Stimulated activated CD4-positive, alpha-beta T cell treated with anti-CD3 and anti-CD28 coated beads, Interleukin-4, amount 100 ng/mL, for 24 hours (primary cell): ENCODE results near the gene RNF8.
A peak's percentile ranks its signal among the peaks of the same experiment; 100 is the strongest.
"Not testable (repeated sequence)": the region's sequence is repeated elsewhere in the genome, so short reads cannot be mapped to it uniquely, and the experiment has no call there.

Experiments used
- DNase-seq: peaks from one replicate; pipeline ENCODE4 v3.0.0-alpha.2; 2020

The RNF8 gene

DNA sequence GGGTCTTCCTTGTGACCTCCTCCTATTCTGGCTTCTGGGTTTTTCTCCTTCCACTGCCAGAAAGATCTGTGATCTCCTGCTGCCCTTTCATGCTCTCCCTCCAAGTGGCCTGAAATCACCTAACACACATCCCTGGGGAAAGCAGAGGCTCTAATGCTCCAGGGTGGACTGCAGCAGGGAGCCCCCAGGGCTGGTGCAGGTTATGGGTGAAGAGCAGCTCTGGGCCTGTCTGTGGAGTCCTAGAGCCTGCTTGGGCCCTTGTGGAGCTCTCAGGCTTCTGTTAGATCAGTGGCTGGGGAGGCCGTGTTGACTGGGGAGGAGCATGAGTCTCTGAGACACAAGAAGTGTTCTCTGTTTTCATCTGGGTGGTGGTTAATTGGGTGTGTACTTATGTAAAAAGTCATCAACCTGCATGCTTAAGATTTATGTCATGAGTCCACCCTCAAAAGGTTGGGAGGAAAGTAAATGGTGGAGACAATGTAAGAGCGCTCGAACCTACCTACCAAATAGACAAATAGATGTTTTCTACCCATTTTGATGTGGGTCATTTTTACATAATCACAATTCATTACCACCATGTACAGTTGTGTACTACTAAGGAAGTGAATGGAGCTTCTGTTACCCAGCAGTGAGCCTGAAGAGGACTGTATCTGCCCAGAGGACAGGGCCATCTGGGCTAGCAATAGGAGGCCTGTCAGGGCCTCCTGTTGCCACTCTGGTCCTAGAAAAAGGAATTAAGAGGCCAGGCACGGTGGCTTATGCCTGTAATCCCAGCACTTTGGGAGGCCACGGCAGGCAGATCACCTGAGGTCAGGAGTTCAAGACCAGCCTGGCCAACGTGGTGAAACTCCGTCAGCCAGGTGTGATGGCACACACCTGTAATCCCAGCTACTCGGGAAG is 32.0 kb upstream of the RNF8 start:
- no peak for DNase-seq

DNA sequence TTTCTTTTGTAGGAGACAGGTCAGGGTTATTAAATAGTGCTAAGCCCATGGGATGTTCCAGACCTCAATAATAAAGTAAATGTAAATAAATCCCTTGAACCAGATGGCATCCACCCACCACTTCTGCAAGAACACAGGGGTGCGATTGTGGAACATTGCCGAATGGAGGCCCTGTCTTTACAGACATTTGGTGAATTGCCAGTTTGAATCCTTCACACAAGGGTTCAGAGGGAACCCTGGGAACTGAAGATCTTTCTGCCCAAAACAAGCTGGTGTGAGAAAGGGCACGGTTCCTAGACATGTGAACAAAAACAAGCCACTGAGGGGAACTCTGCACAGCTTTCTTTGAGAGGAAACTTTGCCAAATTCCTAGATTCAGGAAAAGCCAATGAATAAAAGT is 30.2 kb upstream of the RNF8 start:
- DNase-seq = no peak

DNA sequence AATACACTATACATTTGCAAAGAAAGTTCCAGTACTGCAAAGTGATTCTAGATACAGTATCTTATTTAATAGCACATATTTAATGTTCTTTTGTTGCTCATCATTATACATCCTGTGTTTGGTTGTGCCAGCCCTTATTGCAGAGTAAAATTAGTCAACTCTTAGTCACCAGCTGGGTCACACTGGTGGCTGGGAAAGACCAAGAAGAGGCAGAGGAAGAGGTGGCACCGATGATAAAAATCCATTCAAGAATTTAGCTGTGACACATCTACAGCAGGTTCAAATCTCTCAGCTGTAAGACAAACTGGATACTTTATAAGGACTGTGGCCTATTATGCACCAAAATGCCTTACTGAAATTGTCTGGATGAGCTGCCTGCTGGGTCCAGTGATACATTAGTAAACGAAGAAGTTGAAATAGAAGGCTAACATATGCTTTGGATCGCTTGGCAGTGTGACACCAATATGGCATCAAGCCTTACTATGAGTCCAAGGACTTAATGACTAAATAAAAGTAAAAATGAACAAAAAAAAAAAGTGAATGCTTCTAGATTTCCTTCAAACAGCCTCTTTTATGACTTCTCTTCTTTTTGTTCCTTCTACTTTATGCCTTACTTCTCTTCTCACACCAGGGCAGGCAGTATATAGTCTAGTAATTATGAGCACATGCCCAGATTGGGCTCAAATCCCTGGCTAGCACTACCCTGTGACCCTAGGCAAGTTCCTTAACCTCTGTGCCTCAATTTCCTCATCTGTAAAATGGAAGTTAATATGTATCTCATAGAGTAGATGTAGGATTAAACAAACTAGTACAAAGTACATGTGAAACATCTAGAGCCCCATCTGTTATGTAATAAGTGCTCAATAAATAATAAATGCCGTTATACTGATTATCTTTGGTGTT is 29.4 kb upstream of the RNF8 start:
- DNase-seq = peak; percentile 28

DNA sequence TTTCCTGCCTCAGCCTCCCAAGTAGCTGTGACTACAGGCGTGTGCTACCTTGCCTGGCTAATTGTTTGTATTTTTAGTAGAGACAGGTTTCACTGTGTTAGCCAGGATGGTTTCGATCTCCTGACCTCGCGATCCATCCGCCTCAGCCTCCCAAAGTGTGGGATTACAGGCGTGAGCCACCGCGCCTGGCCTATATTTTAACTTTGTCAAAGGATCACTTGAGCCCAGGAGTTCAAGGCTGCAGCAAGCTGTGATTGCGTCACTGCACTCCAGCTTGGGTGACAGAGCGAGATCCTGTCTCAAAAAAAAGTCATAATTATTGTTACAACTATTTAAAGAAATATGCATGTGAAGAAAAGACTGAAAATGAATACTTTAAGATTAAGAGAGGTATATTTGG is 23.4 kb upstream of the RNF8 start:
- not testable (repeated sequence) for DNase-seq

DNA sequence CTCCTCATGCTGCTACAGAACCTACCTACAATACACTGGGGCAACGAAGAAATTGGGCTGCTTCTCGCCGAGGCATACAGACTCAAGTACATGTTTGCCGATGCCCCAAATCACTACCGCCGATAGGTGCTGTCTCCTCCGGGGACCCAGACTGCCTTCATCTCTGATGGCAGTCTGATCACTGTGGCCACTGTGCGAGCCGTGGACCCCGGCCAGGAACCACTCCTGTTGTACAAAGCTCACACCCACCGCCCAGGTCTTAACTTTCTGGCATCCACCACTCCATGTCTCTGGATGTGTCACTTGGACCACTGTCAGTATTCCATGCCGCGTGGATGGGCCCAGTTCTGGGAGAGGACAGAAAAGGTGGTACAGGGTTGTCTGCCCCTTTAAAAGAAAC is 22.7 kb upstream of the RNF8 start:
- no peak for DNase-seq

DNA sequence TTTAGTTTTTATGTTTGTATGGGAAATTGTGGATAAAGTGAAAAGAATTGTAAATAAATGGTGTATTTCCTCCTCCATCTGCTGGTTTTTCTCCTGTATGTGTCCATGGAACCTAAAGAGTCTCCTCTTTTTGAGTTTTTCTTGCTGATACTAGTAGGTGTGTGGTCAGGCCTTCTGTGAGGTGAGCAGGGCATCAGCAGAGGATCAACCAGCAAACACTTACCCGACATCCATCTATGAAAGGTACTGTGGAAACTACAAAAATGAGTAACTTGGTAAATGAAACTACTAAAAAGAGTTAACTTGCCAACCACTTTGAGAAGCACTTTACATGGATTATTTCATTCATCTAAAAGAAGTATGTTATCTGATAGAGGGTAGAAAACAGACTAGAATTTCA is 20.9 kb upstream of the RNF8 start:
- DNase-seq = no peak

DNA sequence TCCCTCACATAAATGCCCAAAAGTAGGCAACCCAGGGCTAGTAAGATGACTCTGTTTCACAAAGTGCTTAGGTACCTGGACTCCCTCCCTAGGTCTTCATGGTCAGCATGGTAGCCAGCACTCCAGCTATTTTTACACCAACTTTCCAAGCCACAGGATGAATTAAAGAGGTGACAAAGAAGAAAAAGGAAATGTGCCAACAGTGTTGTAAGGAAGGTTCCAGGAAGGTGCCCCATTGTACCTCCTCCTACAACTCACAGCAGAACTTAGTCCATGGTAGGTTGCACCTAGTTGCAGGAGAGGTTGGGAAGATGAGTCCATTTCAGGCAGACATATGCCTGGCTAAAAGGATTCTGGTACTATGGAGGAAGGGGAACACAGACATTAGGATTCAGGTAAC is 19.7 kb upstream of the RNF8 start:
- no peak for DNase-seq

DNA sequence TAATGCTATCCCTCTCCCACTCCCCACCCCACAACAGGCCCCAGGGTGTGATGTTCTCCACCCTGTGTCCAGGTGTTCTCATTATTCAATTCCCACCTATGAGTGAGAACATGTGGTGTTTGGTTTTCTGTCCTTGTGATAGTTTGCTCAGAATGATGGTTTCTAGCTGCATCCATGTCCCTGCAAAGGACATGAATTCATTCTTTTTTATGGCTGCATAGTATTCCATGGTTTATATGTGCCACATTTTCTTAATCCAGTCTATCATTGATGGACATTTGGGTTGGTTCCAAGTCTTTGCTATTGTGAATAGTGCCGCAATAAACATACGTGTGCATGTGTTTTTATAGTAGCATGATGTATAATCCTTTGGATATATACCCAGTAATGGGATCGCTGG is 15.5 kb upstream of the RNF8 start:
- DNase-seq = not testable (repeated sequence)

DNA sequence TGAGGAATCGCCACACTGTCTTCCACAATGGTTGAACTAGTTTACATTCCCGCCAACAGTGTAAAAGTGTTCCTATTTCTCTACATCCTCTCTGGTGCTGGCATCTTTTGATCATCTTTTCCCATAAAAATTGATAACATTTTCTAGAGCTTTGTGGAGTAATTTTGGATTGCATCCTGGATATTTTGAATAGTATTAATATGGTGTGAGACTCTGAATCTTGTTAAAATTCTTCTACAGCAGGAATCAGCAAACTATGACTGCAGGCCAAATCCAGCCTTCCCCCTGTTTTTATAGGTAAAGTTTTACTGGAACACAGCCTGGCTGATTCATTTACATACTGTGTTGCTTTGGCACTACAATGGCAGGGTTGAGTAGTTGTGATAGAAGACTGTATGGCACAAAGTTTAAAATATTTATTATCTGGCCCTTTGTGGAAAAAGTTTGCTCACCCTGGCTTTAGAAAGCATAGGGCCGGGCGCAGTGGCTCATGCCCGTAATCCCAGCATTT is 15.0 kb upstream of the RNF8 start:
- DNase-seq = no peak

DNA sequence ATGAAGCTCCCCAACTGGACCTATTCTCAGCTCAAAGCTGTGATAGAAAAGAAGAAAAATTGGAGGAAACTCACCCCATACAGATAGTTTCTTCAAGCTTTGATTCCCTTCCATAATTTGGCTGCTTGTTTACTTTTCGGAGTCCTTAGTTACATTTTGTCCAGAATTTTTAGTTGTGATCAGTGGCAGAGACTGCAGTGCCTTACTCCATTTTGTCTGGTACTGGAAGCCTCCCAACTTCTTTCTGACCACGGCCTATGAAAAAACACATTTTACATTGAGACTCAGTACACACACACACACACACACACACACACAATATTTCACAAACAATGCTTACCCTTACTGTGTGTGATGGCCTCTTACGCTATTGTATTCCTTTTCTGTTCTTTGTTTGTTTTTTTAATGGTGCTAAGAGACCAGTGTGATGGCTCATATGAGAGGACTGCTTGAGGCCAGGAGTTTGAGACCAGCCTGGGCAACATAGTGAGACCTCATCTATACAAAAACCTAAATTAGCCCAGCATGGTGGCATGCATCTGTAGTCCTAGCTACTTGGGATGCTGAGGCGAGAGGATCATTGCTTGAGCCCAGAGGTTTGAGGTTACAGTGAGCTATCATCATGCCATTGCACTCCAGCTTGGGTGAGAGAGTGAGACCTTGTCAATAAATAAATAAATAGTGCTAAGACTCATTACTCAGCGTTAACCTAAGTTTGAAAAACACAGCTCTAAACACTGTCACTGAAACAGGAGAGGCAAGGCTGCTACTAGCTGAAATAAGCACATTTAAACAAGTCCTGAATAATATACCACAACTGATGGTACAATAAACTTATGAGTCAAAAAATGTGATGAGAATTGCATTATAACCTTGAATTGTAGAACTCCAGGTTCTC is 13.8 kb upstream of the RNF8 start:
- DNase-seq = no peak

DNA sequence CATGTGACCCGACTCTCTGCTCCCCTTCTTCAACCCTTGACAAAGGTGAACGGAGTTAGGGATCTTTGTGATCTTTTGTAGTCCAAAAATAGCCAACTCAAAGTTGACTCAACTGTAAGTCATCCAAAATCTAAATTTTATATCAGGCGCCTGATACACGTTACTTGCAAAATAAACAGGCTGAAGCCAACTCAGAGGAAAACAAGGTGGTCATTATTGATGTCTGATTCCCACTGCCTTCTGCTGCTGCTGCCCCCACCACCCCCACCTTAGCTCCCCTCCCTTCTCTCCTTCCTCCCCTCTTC is 13.2 kb upstream of the RNF8 start:
- no peak for DNase-seq

DNA sequence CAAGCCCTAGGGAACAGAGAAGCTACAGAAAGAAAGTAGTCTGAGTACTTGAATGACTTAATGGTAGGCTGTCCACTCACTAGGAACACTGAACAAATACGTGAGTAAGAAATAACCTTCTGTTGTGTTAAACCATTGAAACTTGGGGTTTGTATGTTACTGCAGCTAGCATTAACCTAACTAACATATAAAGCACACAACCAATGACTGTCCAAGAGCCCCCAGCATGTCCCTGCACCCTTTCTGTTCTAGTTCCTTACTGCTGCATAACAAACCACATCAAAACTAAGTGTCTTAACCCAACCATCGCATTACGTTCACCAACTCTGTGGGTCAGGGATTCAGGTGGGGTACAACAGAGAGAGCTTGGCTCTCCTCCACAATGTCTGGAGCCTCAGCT is 10.5 kb upstream of the RNF8 start:
- DNase-seq = no peak

DNA sequence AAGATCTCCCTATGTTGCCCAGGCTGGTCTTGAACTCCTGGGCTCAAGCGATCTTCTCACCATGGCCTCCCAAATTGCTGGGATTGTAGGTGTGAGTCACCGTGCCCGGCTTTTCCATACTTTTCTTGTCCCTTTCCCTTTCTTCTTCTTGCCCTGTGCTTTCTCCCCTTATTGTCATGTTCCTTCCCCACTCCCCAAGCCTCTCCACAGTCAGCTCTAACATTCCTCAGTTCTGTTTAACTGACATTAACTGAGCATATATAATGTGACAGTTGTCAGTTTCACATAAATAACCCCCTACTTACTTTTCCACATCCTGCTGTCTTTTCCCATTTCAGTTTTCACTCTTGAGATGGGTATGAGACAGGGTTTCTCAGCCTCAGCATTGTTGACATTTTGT is 9.5 kb upstream of the RNF8 start:
- no peak for DNase-seq

DNA sequence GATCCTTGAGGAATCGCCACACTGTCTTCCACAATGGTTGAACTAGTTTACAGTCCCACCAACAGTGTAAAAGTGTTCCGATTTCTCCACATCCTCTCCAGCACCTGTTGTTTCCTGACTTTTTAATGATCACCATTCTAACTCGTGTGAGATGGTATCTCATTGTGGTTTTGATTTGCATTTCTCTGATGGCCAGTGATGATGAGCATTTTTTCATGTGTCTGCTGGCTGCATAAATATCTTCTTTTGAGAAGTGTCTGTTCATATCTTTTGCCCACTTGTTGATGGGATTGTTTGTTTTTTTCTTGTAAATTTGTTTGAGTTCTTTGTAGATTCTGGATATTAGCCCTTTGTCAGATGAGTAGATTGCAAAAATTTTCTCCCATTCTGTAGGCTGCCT is 8.0 kb upstream of the RNF8 start:
- DNase-seq = not testable (repeated sequence)

DNA sequence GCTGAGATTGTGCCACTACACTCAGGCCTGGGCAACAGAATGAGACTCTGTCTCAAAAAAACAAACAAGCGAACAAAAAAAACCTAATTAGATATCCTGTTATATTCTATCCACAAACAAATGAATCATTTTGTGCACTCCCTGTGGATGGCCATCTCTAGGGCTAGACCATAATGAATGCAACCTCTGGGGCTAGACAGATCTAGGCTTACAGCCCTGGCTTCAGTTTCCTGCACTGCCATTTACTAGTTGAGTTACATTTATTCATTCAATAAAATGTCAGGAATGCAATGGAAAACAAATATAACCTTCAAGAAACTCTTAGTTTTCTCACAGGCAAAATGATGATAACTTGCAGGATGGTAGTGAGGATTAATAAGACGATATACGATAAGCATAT is 6.6 kb upstream of the RNF8 start:
- no peak for DNase-seq

DNA sequence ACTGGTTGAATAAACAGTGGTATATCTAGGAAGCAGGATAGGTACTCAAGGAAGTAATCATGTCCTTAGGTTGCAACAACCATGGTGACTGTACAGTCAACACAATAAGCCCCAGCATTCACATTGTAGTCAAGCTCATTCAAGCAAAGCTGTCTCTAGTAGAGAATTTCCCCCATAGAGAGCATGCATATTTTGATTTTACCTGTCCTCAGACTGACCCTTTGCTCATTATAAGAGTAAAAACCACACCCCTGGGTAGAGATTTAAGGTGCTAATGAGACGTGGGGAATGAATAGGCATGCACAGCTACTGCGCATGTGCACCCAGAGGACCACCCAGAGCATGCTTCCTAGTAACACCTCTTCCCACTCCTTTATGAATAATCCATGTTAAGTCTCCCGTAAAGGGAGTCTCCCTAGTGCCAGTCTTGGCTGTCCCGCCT is 6.1 kb upstream of the RNF8 start:
- no peak for DNase-seq

DNA sequence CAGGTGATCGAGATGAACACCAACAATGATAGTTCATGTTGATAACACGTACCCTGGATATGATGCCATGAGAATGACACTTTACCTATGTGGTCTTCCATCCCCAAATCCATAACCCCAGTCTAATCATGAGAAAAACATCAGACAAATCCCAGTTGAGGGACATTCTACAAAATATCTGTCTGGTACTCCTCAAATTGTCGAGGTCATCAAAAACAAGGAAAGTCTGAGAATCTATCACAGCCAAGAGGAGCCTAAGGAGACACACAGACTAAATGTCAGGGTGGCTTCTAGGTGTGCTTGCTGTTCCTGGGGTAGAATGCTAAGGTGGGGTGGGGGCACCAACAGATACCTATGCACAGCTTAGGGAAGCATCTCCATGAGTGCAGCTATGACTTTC is 2.8 kb upstream of the RNF8 start:
- no peak for DNase-seq

DNA sequence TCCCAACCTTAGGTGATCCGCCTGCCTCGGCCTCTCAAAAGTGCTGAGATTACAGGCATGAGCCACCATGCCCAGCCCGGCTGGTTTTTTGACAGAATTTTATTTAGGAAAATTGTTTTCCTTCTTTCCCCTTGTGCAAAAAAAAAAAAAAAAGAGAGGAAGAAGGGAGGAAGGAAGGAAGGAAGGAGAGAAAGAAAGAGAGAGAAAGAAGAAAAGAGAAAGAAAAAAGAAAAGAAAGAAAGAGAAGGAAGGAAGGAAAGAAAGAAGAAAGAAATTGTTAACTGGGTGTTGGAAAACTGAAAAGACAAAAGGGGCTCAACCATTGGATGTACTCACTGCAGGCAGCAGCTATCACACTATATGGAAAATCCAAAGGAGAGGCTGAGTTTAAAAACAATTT is 1.4 kb upstream of the RNF8 start:
- no peak for DNase-seq

DNA sequence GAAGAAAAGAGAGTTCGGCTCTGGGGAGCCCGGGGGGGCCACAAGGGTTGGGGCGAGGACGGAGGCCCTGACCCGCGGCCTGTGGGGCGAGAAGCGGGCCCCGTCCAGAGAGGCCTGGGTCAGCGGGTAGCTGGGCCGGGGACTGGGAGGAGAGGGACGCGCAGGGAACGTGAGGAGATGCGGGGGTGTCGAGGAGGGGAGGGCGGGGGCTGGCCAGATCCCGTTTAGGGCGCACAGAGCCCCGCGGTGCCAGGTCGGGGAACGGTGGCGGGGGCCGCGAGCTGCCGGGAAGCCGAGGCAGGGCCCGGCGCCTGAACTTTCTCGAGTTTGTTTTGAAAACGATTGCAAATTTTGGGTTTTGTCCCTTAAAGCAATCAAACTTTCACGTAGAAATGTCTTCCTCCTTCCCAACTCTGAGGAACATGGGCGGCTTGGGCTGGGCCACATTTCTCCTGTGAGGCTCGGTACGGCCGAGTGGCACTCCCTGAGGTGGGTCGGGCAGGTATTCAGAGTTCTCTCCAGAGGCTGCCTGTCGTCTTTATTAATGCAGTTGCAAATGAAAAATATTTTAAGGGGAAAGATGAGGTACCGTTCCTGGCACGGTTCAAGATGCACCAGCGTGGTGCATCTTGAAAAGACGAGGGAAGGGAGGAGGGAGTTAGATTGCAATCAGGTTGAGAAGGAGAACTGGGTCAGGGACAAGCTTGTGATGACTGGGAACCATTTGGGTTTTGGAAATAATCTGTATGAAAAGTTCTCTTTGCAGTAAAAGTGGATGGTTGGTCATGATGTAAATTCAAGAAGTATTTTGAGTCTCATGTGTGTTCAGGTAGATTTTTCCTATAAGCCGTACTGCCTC is 972 bp downstream of the RNF8 start:
- DNase-seq = peak; percentile 10

DNA sequence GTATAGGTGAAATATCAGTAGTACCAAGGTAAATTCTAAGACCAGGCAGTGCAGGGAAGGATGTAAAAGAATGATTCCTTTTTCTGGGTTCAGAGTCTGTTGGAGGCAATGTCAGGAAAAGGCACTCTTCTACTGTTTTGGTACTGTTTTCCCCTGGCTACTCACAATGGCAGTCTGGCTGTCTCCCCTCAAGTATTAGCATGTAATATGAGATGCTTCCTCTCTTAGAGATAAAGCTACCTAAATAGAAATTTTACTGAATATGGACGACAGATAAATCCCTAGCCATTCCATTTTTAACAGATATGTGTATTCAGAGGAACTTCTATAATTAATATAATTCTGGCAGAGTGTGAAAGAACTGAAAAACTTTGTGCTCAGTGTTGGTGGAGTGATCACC is 3.5 kb downstream of the RNF8 start:
- no peak for DNase-seq

DNA sequence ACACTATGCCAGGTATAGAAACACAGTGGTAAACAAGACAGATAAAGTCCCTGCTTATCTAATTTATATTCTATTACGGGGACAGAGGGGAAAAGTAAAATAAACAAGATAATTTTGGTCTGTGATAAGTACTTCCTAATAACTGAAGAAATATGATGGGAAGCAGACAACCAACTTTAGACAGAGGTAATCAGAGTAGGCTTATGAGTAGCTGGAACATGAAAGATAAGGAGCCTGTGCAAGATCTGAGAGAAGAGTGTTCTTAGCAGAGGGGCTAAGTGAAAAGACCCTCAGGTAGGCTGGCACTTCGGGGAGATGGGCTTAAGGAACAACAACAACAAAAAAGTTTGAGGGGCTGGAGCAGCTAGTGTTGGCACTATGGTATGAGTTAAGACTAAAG is 4.1 kb downstream of the RNF8 start:
- no peak for DNase-seq

DNA sequence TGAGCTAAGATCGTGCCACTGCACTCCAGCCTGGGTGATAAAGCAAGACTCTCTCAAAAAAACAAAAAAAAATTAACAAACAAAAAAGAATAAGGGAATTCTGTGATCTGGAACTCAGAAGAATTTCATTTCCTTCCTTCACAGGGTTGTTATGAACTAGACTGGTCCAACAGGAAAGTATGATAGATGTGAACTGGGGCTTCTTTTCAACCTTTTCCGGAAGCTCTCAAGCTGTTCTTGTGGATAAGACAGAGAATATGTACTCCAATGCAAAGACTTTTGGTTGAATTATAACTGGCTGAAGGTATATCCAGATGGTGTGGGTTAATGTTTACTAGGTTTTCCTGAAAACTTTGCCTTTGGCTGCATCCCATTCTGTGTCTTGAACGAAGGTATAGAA is 5.3 kb downstream of the RNF8 start:
- no peak for DNase-seq
